HepG2 (cell line): ENCODE data around the gene DOCK1. TPM values are rescaled to one million over a fixed set of nuclear protein-coding genes. Genes with fewer than 3 reads are reported as not detected.

Experiments
- ATAC-seq: fragments of 200-7000 bp; cut with Tn5 transposase; 3 replicates; pipeline ENCODE4 v1.9.1; 2020; ENCODE audit warnings: mild to moderate bottlenecking, moderate library complexity
- BruUV-seq: library from RNA; stranded (reverse); fragments of 400-500 nt; replicated peaks from 2 replicates; lab custom pipeline; 2021; lab: Mats Ljungman, UMichigan
- CTCF ChIA-PET: fragments of 300-600 bp; formaldehyde crosslinking; extraction: SDS; loops from one replicate; lab custom pipeline; 2021; ENCODE audit warnings: low total read pairs, inconsistent platforms, low intra/inter-chr PET ratio; lab: Yijun Ruan, JAX
- POLR2A ChIA-PET: fragments of 350-600 bp; sonication (Branson Sonifier 250); formaldehyde crosslinking; loops from one replicate; lab custom pipeline; 2020; ENCODE audit warnings: antibody characterized with exemption, inconsistent platforms; lab: Yijun Ruan, JAX
- DNase-seq: peaks from one replicate; pipeline ENCODE4 v3.0.0-alpha.2; 2015; ENCODE audit warnings: low spot score
- FAIRE-seq: peaks from 3 replicates; lab custom pipeline; 2011; peaks lifted over from hg19 to GRCh38; lab: Jason Lieb, UNC
- H2AFZ ChIP-seq: one replicate; pipeline ENCODE4 v1.6.1; 2011; ENCODE audit warnings: low read length, inconsistent platforms
- H3K27ac ChIP-seq: fragments of 300-600 bp; 3 replicates; pipeline ENCODE4 v1.8.0; 2011; ENCODE audit warnings: mixed run types, mild to moderate bottlenecking, mixed read lengths, low read length, inconsistent platforms; ENCODE audit not compliant: insufficient read depth; ENCODE audit errors: extremely low read length
- H3K27me3 ChIP-seq, 2 experiments: fragments of 200-600 bp in 1 of 2; 2 replicates in 1 of 2; 3 replicates in 1 of 2; pipeline versions ENCODE4 v1.6.0 to v1.8.0; 2011; ENCODE audit warnings: low read length in 2 of 2, mild to moderate bottlenecking in 2 of 2, moderate library complexity in 2 of 2, inconsistent platforms in 1 of 2; ENCODE audit not compliant: insufficient read depth in 2 of 2, control insufficient read depth in 1 of 2
- H3K36me3 ChIP-seq, 2 experiments: fragments of 200-600 bp in 1 of 2; replicated peaks in 1 of 2; 2 replicates in 1 of 2; 3 replicates in 1 of 2; pipeline versions ENCODE4 v1.5.1 to v1.8.0; 2011; ENCODE audit warnings: low read length in 2 of 2, inconsistent platforms in 1 of 2; ENCODE audit not compliant: insufficient read depth in 2 of 2, control insufficient read depth in 1 of 2
- H3K4me1 ChIP-seq: 2 replicates; pipeline ENCODE4 v1.5.1; 2012; ENCODE audit warnings: low read length, inconsistent platforms; ENCODE audit not compliant: insufficient read depth
- H3K4me2 ChIP-seq: 2 replicates; pipeline ENCODE4 v1.6.0; 2011; ENCODE audit warnings: low read depth, low read length, inconsistent platforms
- H3K4me3 ChIP-seq, 3 experiments: fragments of 200-600 bp in 1 of 3; sonication (generic), shearing (Covaris generic) in 1 of 3; replicated peaks in 1 of 3; 2 replicates each; pipeline ENCODE4 v1.5.1; 2011 to 2016; ENCODE audit warnings: low read length in 3 of 3, inconsistent platforms in 2 of 3, low read depth in 2 of 3, mild to moderate bottlenecking in 2 of 3, control low read depth in 1 of 3, mixed read lengths in 1 of 3; ENCODE audit not compliant: insufficient read depth in 1 of 3
- H3K79me2 ChIP-seq: one replicate; pipeline ENCODE4 v1.6.1; 2011; ENCODE audit warnings: low read length, inconsistent platforms; ENCODE audit not compliant: insufficient read depth
- H3K9ac ChIP-seq: 2 replicates; pipeline ENCODE4 v1.6.0; 2011; ENCODE audit warnings: mild to moderate bottlenecking, low read depth, low read length, inconsistent platforms; ENCODE audit not compliant: insufficient read depth
- H3K9me3 ChIP-seq: 2 replicates; pipeline ENCODE4 v1.5.1; 2012; ENCODE audit warnings: mild to moderate bottlenecking, low read length
- H4K20me1 ChIP-seq: 2 replicates; pipeline ENCODE4 v1.6.0; 2011; ENCODE audit warnings: inconsistent platforms, mild to moderate bottlenecking, low read length, moderate library complexity; ENCODE audit not compliant: insufficient read depth
- FOXK1 ChIP-seq: sonication (generic); formaldehyde crosslinking; IDR thresholded peaks from 2 replicates; pipeline ENCODE4 v1.4.0; 2020; ENCODE audit warnings: low read depth, missing genetic modification reagents, borderline replicate concordance
- MIXL1 ChIP-seq: IDR thresholded peaks from 2 replicates; pipeline ENCODE4 v1.6.1; 2016
- PTBP1 ChIP-seq: fragments of 200-400 bp; formaldehyde crosslinking; IDR thresholded peaks from 2 replicates; pipeline ENCODE4 v1.6.1; 2018; ENCODE audit warnings: low read length, low read depth; ENCODE audit not compliant: poor library complexity, severe bottlenecking
- REXO4 ChIP-seq: sonication (generic); formaldehyde crosslinking; IDR thresholded peaks from 2 replicates; pipeline ENCODE4 v1.8.0; 2022; ENCODE audit warnings: missing genetic modification reagents, mild to moderate bottlenecking, borderline replicate concordance
- SP5 ChIP-seq: IDR thresholded peaks from 2 replicates; pipeline ENCODE4 v1.6.1; 2016; ENCODE audit warnings: low read depth, borderline replicate concordance
- ZNF292 ChIP-seq: sonication (generic); formaldehyde crosslinking; IDR thresholded peaks from 2 replicates; pipeline ENCODE4 v1.8.1; 2022; ENCODE audit warnings: mild to moderate bottlenecking, low read depth, missing genetic modification reagents, borderline replicate concordance
- ZNF296 ChIP-seq: sonication (generic); formaldehyde crosslinking; conservative IDR thresholded peaks from 2 replicates; pipeline ENCODE4 v1.5.0; 2020; ENCODE audit warnings: mild to moderate bottlenecking, missing genetic modification reagents
- ZNF333 ChIP-seq: sonication (generic); formaldehyde crosslinking; IDR thresholded peaks from 2 replicates; pipeline ENCODE4 v1.4.0; 2020; ENCODE audit warnings: mild to moderate bottlenecking, missing genetic modification reagents, borderline replicate concordance
- WGBS: methylation state at CpG from one replicate; pipeline ENCODE4 v1.1.6; 2017; ENCODE audit warnings: low lambda C conversion rate; 5-methylcytosine and 5-hydroxymethylcytosine counted together
- in situ Hi-C: cut with HindIII; loops from 2 replicates; pipeline ENCODE4 v1.10.0; 2017; ENCODE audit warnings: low pct_unique_long_range_greater_than_20kb; ENCODE audit not compliant: extremely low pct_ligation_motif_present
- intact Hi-C: fragments of 100-400 bp; cut with micrococcal nuclease; formaldehyde crosslinking; loops from one replicate; pipeline ENCODE4 v1.10.0; 2022; ENCODE audit not compliant: unreplicated experiment
- polyA plus RNA-seq, 8 experiments: library from polyadenylated mRNA; depleted of rRNA in 3 of 8; stranded (reverse) in 7 of 8; unstranded in 1 of 8; fragments of >200 nt; fragmentation: Illumina TruSeq in 4 of 8; extraction: Trizol in 4 of 8; gene quantifications; 2 replicates each; pipeline versions ENCODE4 v1.2.1 to v1.2.3, GENCODE V29; 2011 to 2016; ENCODE audit warnings: low read depth in 4 of 8, missing spikeins in 1 of 8, mixed read lengths in 1 of 8; ENCODE audit not compliant: insufficient read depth in 1 of 8
- total RNA-seq, 5 experiments: library from RNA; depleted of rRNA; stranded (reverse); fragments of >200 nt; fragmentation: Illumina TruSeq; extraction: Trizol; gene quantifications; 2 replicates each; pipeline ENCODE4 v1.2.3, GENCODE V29; 2016; ENCODE audit warnings: low read depth in 1 of 5
- TF ChIP-seq, protein P1 (sequence below): sonication (generic); formaldehyde crosslinking; IDR thresholded peaks from 2 replicates; pipeline ENCODE4 v1.8.0; 2022; ENCODE audit warnings: mild to moderate bottlenecking, missing genetic modification reagents, moderate library complexity

Gene DOCK1
- total and polyA plus RNA-seq, 2 of the 13 experiments (the other 11 are each of a cell fraction or from before 2014, with no cell fraction given): 8.3 to 25.5 TPM

DNA sequence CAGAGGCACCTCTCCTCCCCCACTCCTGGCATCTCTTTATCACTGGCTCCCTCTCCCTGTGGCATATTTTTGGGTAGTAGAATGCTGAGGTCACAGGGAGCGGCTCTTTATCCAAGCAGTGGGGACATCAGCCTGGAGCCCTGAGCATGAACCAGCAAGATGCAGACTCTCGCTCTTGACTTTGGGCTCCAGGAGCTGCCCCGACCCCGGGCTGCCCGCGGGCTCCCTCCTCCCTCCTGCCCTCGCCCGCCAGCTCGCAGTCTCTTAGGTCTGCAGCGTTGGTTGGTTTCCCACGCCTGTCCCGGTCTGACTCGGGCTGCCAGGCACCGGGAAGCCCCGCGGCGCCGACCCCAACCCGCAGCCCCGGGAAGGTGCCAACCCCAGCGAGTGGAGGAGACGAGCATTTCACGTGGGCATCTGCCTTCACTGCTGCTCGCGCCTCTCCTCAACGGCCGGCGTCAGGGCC, 289.8 kb downstream of the DOCK1 start:
- Histone ChIP-seq H3K4me1 (peaks cover 6% of the 10 kb centered on the region; the same call in 1 of the 2 replicates), H3K27me3 (no peaks in the 10 kb centered on the region), H3K9ac (no peak overlapping the region), H4K20me1 (no peaks in the 10 kb centered on the region; the same call in 1 of the 2 replicates), H3K9me3 (no peaks in the 10 kb centered on the region), H3K79me2 (no peaks in the 10 kb centered on the region), H3K4me2 (no peak overlapping the region), H3K36me3 (0 out of 5 replicates have a peak, but pooled peaks cover 0 to 2% of the 10 kb centered on the region in 2 experiments), H3K4me3 (no peak overlapping the region), H3K27ac (no peak overlapping the region), H2AFZ (no peak overlapping the region)
- DNase-seq: no peak
- WGBS: 97% methylated on average over 21 of the region's 28 CpGs
- no peak for FAIRE-seq
- POLR2A ChIA-PET: no interaction called here
- CTCF ChIA-PET: no interaction called here
- ATAC-seq: no peak
- intact Hi-C loops: no loop called here
- in situ Hi-C loops: no loop called here
- BruUV-seq: no TSS peak
- TF ChIP-seq FOXK1 (CRISPR knock-in tag) (no peak), SP5 (CRISPR knock-in tag) (no peak), MIXL1 (CRISPR knock-in tag) (no peak), ZNF333 (CRISPR knock-in tag) (no peak), REXO4 (CRISPR knock-in tag) (no peak), ZNF296 (CRISPR knock-in tag) (no peak), PTBP1 (no peak), ZNF292 (CRISPR knock-in tag) (no peak)
- TF ChIP-seq, protein P1, sequence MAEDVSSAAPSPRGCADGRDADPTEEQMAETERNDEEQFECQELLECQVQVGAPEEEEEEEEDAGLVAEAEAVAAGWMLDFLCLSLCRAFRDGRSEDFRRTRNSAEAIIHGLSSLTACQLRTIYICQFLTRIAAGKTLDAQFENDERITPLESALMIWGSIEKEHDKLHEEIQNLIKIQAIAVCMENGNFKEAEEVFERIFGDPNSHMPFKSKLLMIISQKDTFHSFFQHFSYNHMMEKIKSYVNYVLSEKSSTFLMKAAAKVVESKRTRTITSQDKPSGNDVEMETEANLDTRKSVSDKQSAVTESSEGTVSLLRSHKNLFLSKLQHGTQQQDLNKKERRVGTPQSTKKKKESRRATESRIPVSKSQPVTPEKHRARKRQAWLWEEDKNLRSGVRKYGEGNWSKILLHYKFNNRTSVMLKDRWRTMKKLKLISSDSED (CRISPR knock-in tag): no peak
